ENCODE data around the gene MEI1. TPM values are rescaled to one million over a fixed set of nuclear protein-coding genes. Genes with fewer than 3 reads are reported as not detected.

The MEI1 gene
- polyA plus RNA-seq, 1 donor from 2014 or later: not detected

- Histone ChIP-seq H2AFZ (ENCODE audit: low read depth, low read length) (no peak overlapping the region), H3K27me3 (ENCODE audit: insufficient read depth, low read depth, low read length) (no peaks in the 10 kb centered on the region), H3K9me3 (ENCODE audit: low read length) (no peaks in the 10 kb centered on the region), H3F3A (ENCODE audit: insufficient read depth, low read length, poor library complexity, severe bottlenecking) (no peaks in the 10 kb centered on the region), H3K9me2 (ENCODE audit: insufficient read depth, low read length) (no peaks in the 10 kb centered on the region), H3K79me2 (replicated peaks; ENCODE audit: insufficient read depth, low read length) (no peaks in the 10 kb centered on the region), H3K4me2 (ENCODE audit: low read length) (no peak overlapping the region), H3K36me3 (ENCODE audit: insufficient read depth, low read length) (no peaks in the 10 kb centered on the region), H3K4me3 (ENCODE audit: low read length) (no peak overlapping the region), H4K20me1 (ENCODE audit: insufficient read depth) (no peaks in the 10 kb centered on the region), H3K27ac (ENCODE audit: low read length) (no peak overlapping the region), H3K9ac (ENCODE audit: low read length) (no peak overlapping the region)
- TF ChIP-seq POLR2AphosphoS5 (IDR thresholded peaks at IDR 0.05): no peak
- no peak for TF ChIP-seq RAD21 (conservative IDR thresholded peaks at IDR 0.05)
- TF ChIP-seq MXI1 (conservative IDR thresholded peaks at IDR 0.05; ENCODE audit: poor library complexity, severe bottlenecking): no peak
- TF ChIP-seq TAF1 (IDR thresholded peaks at IDR 0.05; ENCODE audit: low read depth): no peak
- TF ChIP-seq EP300 (conservative IDR thresholded peaks at IDR 0.05; ENCODE audit: poor library complexity, severe bottlenecking): no peak
- no peak for TF ChIP-seq CTCF (IDR thresholded peaks at IDR 0.05; ENCODE audit: poor library complexity, severe bottlenecking)
- no peak for TF ChIP-seq SMC3 (conservative IDR thresholded peaks at IDR 0.05; ENCODE audit: poor library complexity)
- no peak for TF ChIP-seq REST (IDR thresholded peaks at IDR 0.05; ENCODE audit: borderline replicate concordance)
- no peak for TF ChIP-seq EZH2 (IDR thresholded peaks at IDR 0.05; ENCODE audit: borderline replicate concordance, insufficient read depth, low read length, poor library complexity, severe bottlenecking)
Measured at GRCh38 chr22:41816241-41816640, 116.9 kb downstream of the MEI1 start.

GRCh38 chr22:41816871-41817270 lies 117.6 kb downstream of the MEI1 start:
- no peaks in the 10 kb centered on the region for H3K9me2 ChIP-seq (ENCODE audit: insufficient read depth, low read length)
- no peak overlapping the region for H3K9ac ChIP-seq (ENCODE audit: low read length)
- H3K4me2 ChIP-seq (ENCODE audit: low read length): no peak overlapping the region
- H3K4me3 ChIP-seq (ENCODE audit: low read length): no peak overlapping the region
- no peaks in the 10 kb centered on the region for H4K20me1 ChIP-seq (ENCODE audit: insufficient read depth)
- H3K79me2 ChIP-seq (replicated peaks; ENCODE audit: insufficient read depth, low read length): no peaks in the 10 kb centered on the region
- H3K36me3 ChIP-seq (ENCODE audit: insufficient read depth, low read length): no peaks in the 10 kb centered on the region
- H3K27ac ChIP-seq (ENCODE audit: low read length): no peak overlapping the region
- no peaks in the 10 kb centered on the region for H3K27me3 ChIP-seq (ENCODE audit: insufficient read depth, low read depth, low read length)
- no peaks in the 10 kb centered on the region for H3F3A ChIP-seq (ENCODE audit: insufficient read depth, low read length, poor library complexity, severe bottlenecking)
- H3K9me3 ChIP-seq (ENCODE audit: low read length): no peaks in the 10 kb centered on the region
- no peak overlapping the region for H2AFZ ChIP-seq (ENCODE audit: low read depth, low read length)
- TF ChIP-seq MXI1 (conservative IDR thresholded peaks at IDR 0.05; ENCODE audit: poor library complexity, severe bottlenecking) (no peak), RAD21 (conservative IDR thresholded peaks at IDR 0.05) (no peak), CTCF (IDR thresholded peaks at IDR 0.05; ENCODE audit: poor library complexity, severe bottlenecking) (no peak), POLR2AphosphoS5 (IDR thresholded peaks at IDR 0.05) (no peak), TAF1 (IDR thresholded peaks at IDR 0.05; ENCODE audit: low read depth) (no peak), SMC3 (conservative IDR thresholded peaks at IDR 0.05; ENCODE audit: poor library complexity) (no peak), REST (IDR thresholded peaks at IDR 0.05; ENCODE audit: borderline replicate concordance) (no peak), EZH2 (IDR thresholded peaks at IDR 0.05; ENCODE audit: borderline replicate concordance, insufficient read depth, low read length, poor library complexity, severe bottlenecking) (no peak), EP300 (conservative IDR thresholded peaks at IDR 0.05; ENCODE audit: poor library complexity, severe bottlenecking) (no peak)
